ENCODE data around the gene PSAPL1.

Gene PSAPL1

GRCh38 chr4:7403001-7403400 lies 31.7 kb downstream of the PSAPL1 start:
- no peak overlapping the region for H3K4me3 ChIP-seq (ENCODE audit: low read depth, low read length)
- TF ChIP-seq CTCF (IDR thresholded peaks at IDR 0.05; ENCODE audit: borderline replicate concordance, insufficient read depth, low read depth, low read length): no peak

DNA sequence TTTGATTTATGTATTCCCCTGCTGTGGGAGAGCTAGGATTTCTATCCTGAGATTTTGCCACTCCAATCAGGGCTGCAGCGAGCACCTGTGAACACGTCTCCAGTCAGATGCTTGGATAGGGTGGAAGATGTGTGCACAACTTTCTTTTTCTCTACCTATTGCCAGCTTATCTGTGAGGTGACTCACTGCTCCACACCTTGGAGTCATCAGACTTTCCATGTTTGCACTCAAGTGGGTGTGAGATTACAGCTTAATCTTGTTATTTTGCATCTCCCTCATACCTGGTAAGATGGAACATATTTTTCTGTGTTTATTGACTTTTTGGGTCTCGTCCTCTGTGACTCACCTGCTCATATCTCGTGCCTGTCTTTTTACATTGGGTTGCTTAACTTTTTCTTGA lies 32.2 kb downstream of the PSAPL1 start:
- no peak for TF ChIP-seq CTCF (IDR thresholded peaks at IDR 0.05; ENCODE audit: borderline replicate concordance, insufficient read depth, low read depth, low read length)
- no peak overlapping the region for H3K4me3 ChIP-seq (ENCODE audit: low read depth, low read length)

- H3K4me3 ChIP-seq (ENCODE audit: low read depth, low read length): no peak overlapping the region
- no peak for TF ChIP-seq CTCF (IDR thresholded peaks at IDR 0.05; ENCODE audit: borderline replicate concordance, insufficient read depth, low read depth, low read length)
These were observed 33.9 kb downstream of the PSAPL1 start for GRCh38 chr4:7400671-7401298.

DNA sequence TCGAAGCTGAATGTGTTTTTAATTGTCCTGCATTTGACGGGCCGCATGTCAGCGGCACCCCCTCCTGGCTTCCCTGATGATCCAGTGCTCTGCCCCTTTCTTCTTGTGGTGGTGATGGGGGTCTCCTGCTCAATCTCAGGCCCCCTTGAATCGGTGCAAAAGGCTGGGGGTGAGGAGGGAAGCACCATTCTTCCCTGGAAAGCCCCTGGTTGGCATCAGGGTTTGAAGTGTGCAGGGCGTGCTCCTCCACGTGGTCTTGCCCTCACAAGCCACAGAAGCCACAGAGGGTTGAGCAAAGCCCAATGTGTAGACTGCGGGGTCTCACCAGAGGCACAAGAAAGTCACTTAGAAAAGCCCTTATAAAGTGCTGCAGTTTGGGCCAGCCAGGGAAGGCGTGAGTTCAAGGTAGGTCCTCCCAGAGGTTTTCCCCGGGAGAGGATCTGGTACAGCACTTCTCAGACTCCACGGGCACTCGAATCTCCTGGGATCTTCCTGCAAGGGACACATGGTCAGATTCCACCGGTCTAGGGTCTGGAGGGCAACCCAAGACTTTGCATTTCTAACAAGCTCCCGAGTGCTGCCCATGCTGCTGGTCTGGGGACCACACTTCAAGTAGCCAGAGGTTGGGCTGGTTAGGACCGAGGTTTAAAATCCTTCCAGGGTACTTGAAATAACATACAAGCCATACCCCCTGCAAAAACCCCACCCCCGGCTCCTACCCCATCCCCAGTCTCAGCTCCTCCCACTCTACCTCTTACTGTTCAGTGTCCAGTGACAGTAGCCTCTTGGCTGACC lies 35.1 kb downstream of the PSAPL1 start:
- H3K4me3 ChIP-seq (ENCODE audit: low read depth, low read length): no peak overlapping the region
- no peak for TF ChIP-seq CTCF (IDR thresholded peaks at IDR 0.05; ENCODE audit: borderline replicate concordance, insufficient read depth, low read depth, low read length)

GRCh38 chr4:7398788-7399439 lies 35.8 kb downstream of the PSAPL1 start:
- no peak for TF ChIP-seq CTCF (IDR thresholded peaks at IDR 0.05; ENCODE audit: borderline replicate concordance, insufficient read depth, low read depth, low read length)
- no peak overlapping the region for H3K4me3 ChIP-seq (ENCODE audit: low read depth, low read length)

DNA sequence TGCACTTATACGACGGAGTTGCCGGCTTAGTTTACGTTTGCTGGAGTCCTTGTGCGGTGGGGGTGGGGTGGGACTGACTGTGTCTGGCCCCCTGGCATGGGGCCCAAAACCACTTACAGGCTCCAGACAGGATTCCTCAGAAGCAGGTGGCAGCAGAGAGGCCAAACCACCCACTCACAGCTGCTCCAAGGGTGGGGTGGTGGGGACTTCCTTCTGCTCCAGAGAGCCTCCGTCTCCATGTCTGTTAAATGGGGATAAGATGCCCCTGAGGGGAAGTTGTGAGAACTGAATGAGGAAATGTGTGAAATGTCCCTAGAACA lies 36.7 kb downstream of the PSAPL1 start:
- H3K4me3 ChIP-seq (ENCODE audit: low read depth, low read length): no peak overlapping the region
- TF ChIP-seq CTCF (IDR thresholded peaks at IDR 0.05; ENCODE audit: borderline replicate concordance, insufficient read depth, low read depth, low read length): no peak

All from GM12875 (cell line).